K562 (cell line): ENCODE data around the gene WDR46. TPM values are rescaled to one million over a fixed set of nuclear protein-coding genes. Genes with fewer than 3 reads are reported as not detected.

Source experiments
- ARID1B ChIP-seq: fragments of 450-650 bp; IDR thresholded peaks from 2 replicates; pipeline ENCODE4 v1.6.1; 2016; ENCODE audit warnings: antibody characterized with exemption, mild to moderate bottlenecking, inconsistent platforms
- BRD9 ChIP-seq: fragments of 450-650 bp; IDR thresholded peaks from 2 replicates; pipeline ENCODE4 v1.6.1; 2018; ENCODE audit warnings: low read depth; ENCODE audit not compliant: partially characterized antibody
- CXXC5 ChIP-seq: fragments of 250-450 bp; sonication (Bioruptor Pico); IDR thresholded peaks from 2 replicates; pipeline ENCODE4 v1.8.0; 2022; ENCODE audit warnings: inconsistent platforms, mild to moderate bottlenecking, moderate library complexity
- MAFF ChIP-seq: IDR thresholded peaks from 2 replicates; pipeline ENCODE4 v1.6.1; 2012; ENCODE audit warnings: low read length, improper control_type of control experiment
- NFRKB ChIP-seq: fragments of 450-650 bp; IDR thresholded peaks from 2 replicates; pipeline ENCODE4 v1.6.1; 2016; ENCODE audit warnings: low read depth
- PHF8 ChIP-seq: fragments of 200-600 bp; sonication (generic); IDR thresholded peaks from 2 replicates; pipeline ENCODE4 v1.6.1; 2012; ENCODE audit warnings: mixed run types, mild to moderate bottlenecking, inconsistent platforms, low read length, moderate library complexity, borderline replicate concordance
- POLR2G ChIP-seq: fragments of 200-400 bp; formaldehyde crosslinking; IDR thresholded peaks from 2 replicates; pipeline ENCODE4 v1.6.1; 2017; ENCODE audit warnings: low read depth, mild to moderate bottlenecking, antibody characterized with exemption, low read length, moderate library complexity
- RBBP5 ChIP-seq: fragments of 200-600 bp; sonication (generic); IDR thresholded peaks from 2 replicates; pipeline ENCODE4 v1.6.1; 2012; ENCODE audit warnings: borderline replicate concordance, mild to moderate bottlenecking, low read length, control low read depth, inconsistent platforms; ENCODE audit not compliant: insufficient read depth, poor library complexity, severe bottlenecking
- TCF3 ChIP-seq: sonication (generic); formaldehyde crosslinking; IDR thresholded peaks from 2 replicates; pipeline ENCODE4 v1.4.0; 2020; ENCODE audit warnings: mild to moderate bottlenecking, missing genetic modification reagents
- ZNF431 ChIP-seq: sonication (generic); formaldehyde crosslinking; IDR thresholded peaks from 2 replicates; pipeline ENCODE4 v1.8.0; 2022; ENCODE audit warnings: mild to moderate bottlenecking, missing genetic modification reagents
- polyA plus RNA-seq, 8 experiments: library from polyadenylated mRNA; depleted of rRNA in 4 of 8; stranded (reverse) in 5 of 8; unstranded in 3 of 8; fragments of >200 nt; fragmentation: Nextera tagmentation in 2 of 8; fragmentation: Illumina TruSeq in 1 of 8; extraction: Ambion mirVana in 2 of 8; extraction: Trizol in 1 of 8; gene quantifications; 2 replicates each; pipeline versions ENCODE4 v1.2.1 to v1.2.3, GENCODE V29; 2011 to 2014; ENCODE audit warnings: inconsistent platforms in 1 of 8, missing spikeins in 1 of 8
- total RNA-seq, 7 experiments: library from RNA; depleted of rRNA in 6 of 7; stranded (reverse); fragments of >200 nt in 6 of 7; fragmentation: Illumina TruSeq in 2 of 7; extraction: Trizol in 2 of 7; gene quantifications; 2 replicates each; pipeline versions ENCODE4 v1.2.1 to v1.2.3, GENCODE V29; 2011 to 2021; ENCODE audit warnings: low replicate concordance in 1 of 7
- TF ChIP-seq, protein P1 (sequence below), 2 experiments: IDR thresholded peaks in 1 of 2; conservative IDR thresholded peaks in 1 of 2; 2 replicates each; pipeline ENCODE4 v1.6.1; 2016; ENCODE audit warnings: low read depth in 2 of 2, mild to moderate bottlenecking in 1 of 2, missing compliant biosample characterization in 1 of 2, missing genetic modification characterization in 1 of 2, moderate library complexity in 1 of 2

The WDR46 gene
- total and polyA plus RNA-seq, 9 of the 15 experiments (the other 6 are each of a cell fraction or from before 2014, with no cell fraction given) = 8.9 to 146 (median 93.1) TPM

DNA sequence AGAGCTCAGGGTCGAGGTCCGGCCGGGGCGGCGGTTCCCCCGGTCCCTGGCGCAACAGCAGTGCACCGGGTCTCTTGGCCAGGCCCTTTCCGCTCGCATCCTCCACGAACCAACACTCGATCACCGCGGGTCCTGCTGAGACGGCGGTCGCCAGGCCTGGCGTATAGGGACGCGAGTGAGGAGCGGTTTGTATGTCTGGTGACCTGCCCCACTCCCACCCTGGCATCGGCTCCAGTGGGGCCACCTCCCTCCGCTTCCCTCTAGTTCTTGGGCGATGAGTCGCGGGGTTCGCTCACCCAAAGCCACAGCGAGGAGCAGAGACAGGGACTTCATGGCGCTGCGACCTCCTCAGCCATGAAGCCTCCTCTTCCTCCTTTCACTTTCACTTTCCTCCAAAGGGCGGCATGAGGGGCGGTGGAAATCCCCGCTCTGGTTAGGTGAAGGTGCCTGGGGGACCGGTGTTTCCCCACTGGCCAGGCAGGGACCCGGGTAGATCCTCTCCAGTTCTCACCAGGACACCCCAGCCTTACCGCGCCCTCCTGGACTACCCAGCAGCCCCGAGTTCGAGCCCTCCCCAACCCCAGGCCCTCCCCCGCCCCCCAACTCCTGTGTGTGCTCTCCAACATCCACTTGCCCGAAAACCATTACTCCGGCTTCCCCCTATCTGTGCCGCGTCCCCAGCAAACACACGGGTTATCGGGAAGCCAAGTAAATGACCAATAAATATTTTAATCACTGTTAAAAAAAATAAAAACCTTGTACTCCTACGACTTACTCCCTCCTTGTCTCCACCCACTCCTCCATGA lies 24.9 kb upstream of the WDR46 start, which contains the start of gene TAPBP (continued):
- TF ChIP-seq TCF3 = 0 out of 2 replicates have a peak, but pooled peaks have one; percentile 12
- 0 out of 2 replicates have a peak, but pooled peaks have one; percentile 15 for TF ChIP-seq CXXC5 (CRISPR knock-in tag)
- TF ChIP-seq NFRKB = peak; percentile 69; the same call in 1 of the 2 replicates
- TF ChIP-seq, protein P1, sequence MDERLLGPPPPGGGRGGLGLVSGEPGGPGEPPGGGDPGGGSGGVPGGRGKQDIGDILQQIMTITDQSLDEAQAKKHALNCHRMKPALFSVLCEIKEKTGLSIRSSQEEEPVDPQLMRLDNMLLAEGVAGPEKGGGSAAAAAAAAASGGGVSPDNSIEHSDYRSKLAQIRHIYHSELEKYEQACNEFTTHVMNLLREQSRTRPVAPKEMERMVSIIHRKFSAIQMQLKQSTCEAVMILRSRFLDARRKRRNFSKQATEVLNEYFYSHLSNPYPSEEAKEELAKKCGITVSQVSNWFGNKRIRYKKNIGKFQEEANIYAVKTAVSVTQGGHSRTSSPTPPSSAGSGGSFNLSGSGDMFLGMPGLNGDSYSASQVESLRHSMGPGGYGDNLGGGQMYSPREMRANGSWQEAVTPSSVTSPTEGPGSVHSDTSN (CRISPR knock-in tag; IDR thresholded peaks at IDR 0.05; ENCODE audit: low read depth) = no peak
- TF ChIP-seq, protein P1 (tag; conservative IDR thresholded peaks at IDR 0.05; ENCODE audit: low read depth) = no peak
- no peak for TF ChIP-seq ZNF431 (CRISPR knock-in tag)
- TF ChIP-seq ARID1B = peak; percentile 11; the same call in 1 of the 2 replicates
- TF ChIP-seq POLR2G = peak; percentile 87
- TF ChIP-seq RBBP5 = peak; percentile 82
- no peak for TF ChIP-seq MAFF
- TF ChIP-seq PHF8 = peak; percentile 87; the same call in 1 of the 2 replicates
- peak; percentile 5 for TF ChIP-seq BRD9
- TF ChIP-seq, all 486 proteins: peak for 79
